ENCODE results near the gene SART1.

DNA sequence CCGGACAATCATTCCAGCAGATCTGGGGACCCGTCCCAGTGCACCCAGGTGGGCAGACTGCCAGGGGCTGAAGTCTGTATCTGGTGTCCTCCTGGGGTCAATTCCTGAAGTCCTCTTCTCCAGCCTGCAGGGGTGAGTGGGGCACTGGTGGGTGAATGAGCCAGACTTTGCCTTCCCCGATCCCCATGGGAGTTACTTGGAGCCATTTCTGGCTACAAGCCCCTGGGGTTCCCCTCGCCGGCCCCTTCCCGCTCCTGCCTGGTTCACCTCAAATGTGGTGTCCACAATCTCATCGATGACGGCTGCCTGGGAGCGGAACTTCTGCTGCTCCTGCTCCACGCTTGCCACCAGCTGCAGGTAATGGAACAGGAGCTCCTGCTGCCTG is 55.3 kb downstream of the SART1 start:
- TF ChIP-seq, protein P1, sequence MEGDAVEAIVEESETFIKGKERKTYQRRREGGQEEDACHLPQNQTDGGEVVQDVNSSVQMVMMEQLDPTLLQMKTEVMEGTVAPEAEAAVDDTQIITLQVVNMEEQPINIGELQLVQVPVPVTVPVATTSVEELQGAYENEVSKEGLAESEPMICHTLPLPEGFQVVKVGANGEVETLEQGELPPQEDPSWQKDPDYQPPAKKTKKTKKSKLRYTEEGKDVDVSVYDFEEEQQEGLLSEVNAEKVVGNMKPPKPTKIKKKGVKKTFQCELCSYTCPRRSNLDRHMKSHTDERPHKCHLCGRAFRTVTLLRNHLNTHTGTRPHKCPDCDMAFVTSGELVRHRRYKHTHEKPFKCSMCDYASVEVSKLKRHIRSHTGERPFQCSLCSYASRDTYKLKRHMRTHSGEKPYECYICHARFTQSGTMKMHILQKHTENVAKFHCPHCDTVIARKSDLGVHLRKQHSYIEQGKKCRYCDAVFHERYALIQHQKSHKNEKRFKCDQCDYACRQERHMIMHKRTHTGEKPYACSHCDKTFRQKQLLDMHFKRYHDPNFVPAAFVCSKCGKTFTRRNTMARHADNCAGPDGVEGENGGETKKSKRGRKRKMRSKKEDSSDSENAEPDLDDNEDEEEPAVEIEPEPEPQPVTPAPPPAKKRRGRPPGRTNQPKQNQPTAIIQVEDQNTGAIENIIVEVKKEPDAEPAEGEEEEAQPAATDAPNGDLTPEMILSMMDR (IDR thresholded peaks at IDR 0.05): no peak
- TF ChIP-seq POLR2A (IDR thresholded peaks at IDR 0.05): no peak

Measured in sigmoid colon (tissue), 3 donors.